ENCODE results near the gene TLL2. TPM values are rescaled to one million over a fixed set of nuclear protein-coding genes. Genes with fewer than 3 reads are reported as not detected.

The TLL2 gene
- total RNA-seq, 4 donors from 2014 or later = 0.20 to 1.1 (median 0.66) TPM

- H3K27me3 ChIP-seq = no peaks in the 10 kb centered on the region
- WGBS, 2 donors = 74 to 76% methylated on average over 5 of the region's 5 CpGs
- no peaks in the 10 kb centered on the region for H3K36me3 ChIP-seq
- H3K4me1 ChIP-seq = no peaks in the 10 kb centered on the region
- TF ChIP-seq, protein P1, sequence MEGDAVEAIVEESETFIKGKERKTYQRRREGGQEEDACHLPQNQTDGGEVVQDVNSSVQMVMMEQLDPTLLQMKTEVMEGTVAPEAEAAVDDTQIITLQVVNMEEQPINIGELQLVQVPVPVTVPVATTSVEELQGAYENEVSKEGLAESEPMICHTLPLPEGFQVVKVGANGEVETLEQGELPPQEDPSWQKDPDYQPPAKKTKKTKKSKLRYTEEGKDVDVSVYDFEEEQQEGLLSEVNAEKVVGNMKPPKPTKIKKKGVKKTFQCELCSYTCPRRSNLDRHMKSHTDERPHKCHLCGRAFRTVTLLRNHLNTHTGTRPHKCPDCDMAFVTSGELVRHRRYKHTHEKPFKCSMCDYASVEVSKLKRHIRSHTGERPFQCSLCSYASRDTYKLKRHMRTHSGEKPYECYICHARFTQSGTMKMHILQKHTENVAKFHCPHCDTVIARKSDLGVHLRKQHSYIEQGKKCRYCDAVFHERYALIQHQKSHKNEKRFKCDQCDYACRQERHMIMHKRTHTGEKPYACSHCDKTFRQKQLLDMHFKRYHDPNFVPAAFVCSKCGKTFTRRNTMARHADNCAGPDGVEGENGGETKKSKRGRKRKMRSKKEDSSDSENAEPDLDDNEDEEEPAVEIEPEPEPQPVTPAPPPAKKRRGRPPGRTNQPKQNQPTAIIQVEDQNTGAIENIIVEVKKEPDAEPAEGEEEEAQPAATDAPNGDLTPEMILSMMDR (IDR thresholded peaks at IDR 0.05) = no peak
- no peak for TF ChIP-seq EP300 (IDR thresholded peaks at IDR 0.05)
- no peak for TF ChIP-seq POLR2A (IDR thresholded peaks at IDR 0.05)
- DNase-seq (ENCODE audit: low spot score in 2 of 2) = no peak
- no peaks in the 10 kb centered on the region for H3K9me3 ChIP-seq
- H3K4me3 ChIP-seq = no peak overlapping the region
- no peak overlapping the region for H3K27ac ChIP-seq
These were observed 144.8 kb downstream of the TLL2 start for GRCh38 chr10:96368971-96369370.

- no peaks in the 10 kb centered on the region for H3K9me3 ChIP-seq
- DNase-seq (ENCODE audit: low spot score in 2 of 2) = no peak
- no peaks in the 10 kb centered on the region for H3K36me3 ChIP-seq
- no peak overlapping the region for H3K27ac ChIP-seq
- 83 to 87% methylated on average over 4 of the region's 4 CpGs for WGBS, 2 donors
- TF ChIP-seq EP300 (IDR thresholded peaks at IDR 0.05) = no peak
- TF ChIP-seq, protein P1 (IDR thresholded peaks at IDR 0.05) = no peak
- TF ChIP-seq POLR2A (IDR thresholded peaks at IDR 0.05) = no peak
- H3K27me3 ChIP-seq = no peaks in the 10 kb centered on the region
- no peak overlapping the region for H3K4me3 ChIP-seq
- H3K4me1 ChIP-seq = no peaks in the 10 kb centered on the region
These were observed 146.3 kb downstream of the TLL2 start for GRCh38 chr10:96367470-96367869.

DNA sequence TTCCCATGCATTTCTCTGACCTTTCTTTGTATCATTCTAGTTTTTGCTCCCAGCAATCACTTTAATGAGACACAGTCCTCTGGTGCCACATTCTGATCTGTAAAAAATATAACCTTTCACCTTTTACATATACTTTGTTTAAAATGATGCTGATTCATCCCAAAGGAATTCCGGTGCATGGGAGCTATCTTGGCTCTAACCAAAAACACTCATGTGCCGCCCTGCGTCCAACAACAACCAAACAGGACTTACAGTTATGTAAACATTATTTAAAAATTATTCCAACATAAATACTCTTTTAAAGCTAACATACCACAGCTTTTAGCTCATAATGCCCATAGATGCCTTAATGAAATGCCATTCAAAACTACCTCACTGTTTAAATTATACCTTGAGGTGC lies 147.2 kb downstream of the TLL2 start:
- DNase-seq (ENCODE audit: low spot score in 2 of 2) = no peak
- H3K4me3 ChIP-seq = no peak overlapping the region
- no peaks in the 10 kb centered on the region for H3K36me3 ChIP-seq
- no peaks in the 10 kb centered on the region for H3K27me3 ChIP-seq
- H3K27ac ChIP-seq = no peak overlapping the region
- H3K9me3 ChIP-seq = no peaks in the 10 kb centered on the region
- no peaks in the 10 kb centered on the region for H3K4me1 ChIP-seq
- 54 to 57% methylated on average over 3 of the region's 3 CpGs for WGBS, 2 donors
- TF ChIP-seq, protein P1 (IDR thresholded peaks at IDR 0.05) = no peak
- no peak for TF ChIP-seq EP300 (IDR thresholded peaks at IDR 0.05)
- no peak for TF ChIP-seq POLR2A (IDR thresholded peaks at IDR 0.05)

DNA sequence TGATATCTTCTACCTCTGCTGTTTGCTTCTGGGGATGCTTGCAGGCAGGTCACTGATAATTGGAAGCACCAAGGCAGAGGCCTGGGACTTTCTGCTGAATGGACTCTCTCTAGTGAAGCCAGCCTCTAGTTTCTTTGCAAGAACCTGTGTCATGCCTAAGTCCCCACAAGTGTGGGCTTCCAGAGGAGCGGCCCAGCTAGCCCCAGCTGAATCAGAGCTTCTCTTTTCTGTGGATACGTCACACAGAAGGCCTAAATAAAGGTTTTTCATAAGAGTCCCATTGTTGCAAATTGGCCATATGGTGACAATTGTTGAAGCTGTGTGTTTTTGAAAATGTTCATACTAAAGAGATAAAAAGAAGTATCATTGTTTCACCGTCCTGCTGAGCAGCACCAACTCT lies 148.2 kb downstream of the TLL2 start:
- H3K36me3 ChIP-seq = no peaks in the 10 kb centered on the region
- no peak overlapping the region for H3K27ac ChIP-seq
- no peaks in the 10 kb centered on the region for H3K27me3 ChIP-seq
- DNase-seq (ENCODE audit: low spot score in 2 of 2) = no peak
- WGBS, 2 donors = 57 to 58% methylated on average over 3 of the region's 3 CpGs
- no peaks in the 10 kb centered on the region for H3K9me3 ChIP-seq
- no peak overlapping the region for H3K4me3 ChIP-seq
- TF ChIP-seq, protein P1 (IDR thresholded peaks at IDR 0.05) = no peak
- TF ChIP-seq EP300 (IDR thresholded peaks at IDR 0.05) (no peak), POLR2A (IDR thresholded peaks at IDR 0.05) (no peak)
- H3K4me1 ChIP-seq = no peaks in the 10 kb centered on the region

DNA sequence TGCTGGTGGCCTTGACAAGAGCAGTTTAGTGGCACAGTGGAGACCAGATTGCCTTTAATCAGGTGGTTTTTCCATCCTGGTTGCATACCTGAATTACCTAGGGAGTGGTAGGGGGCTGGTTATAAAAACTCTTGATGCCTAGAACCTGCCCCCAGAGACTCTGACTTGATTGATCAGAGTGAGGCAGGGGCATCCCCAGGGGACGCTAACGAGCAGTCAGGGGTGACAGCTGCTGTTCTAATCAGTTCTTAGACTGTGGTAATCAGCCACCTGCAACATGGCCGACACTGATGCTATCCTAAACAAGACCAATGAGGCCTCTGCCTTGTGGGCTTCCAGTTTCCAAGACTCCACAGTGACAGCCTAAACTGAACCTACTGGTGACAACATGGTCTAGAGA lies 153.0 kb downstream of the TLL2 start:
- no peak for TF ChIP-seq POLR2A (IDR thresholded peaks at IDR 0.05)
- TF ChIP-seq, protein P1 (IDR thresholded peaks at IDR 0.05) = no peak
- no peak for TF ChIP-seq EP300 (IDR thresholded peaks at IDR 0.05)
- DNase-seq (ENCODE audit: low spot score in 2 of 2) = no peak
- no peak overlapping the region for H3K4me3 ChIP-seq
- H3K27ac ChIP-seq = no peak overlapping the region
- H3K9me3 ChIP-seq = no peaks in the 10 kb centered on the region
- 70 to 90% methylated on average over 3 of the region's 3 CpGs for WGBS, 2 donors
- no peaks in the 10 kb centered on the region for H3K27me3 ChIP-seq
- H3K4me1 ChIP-seq = no peaks in the 10 kb centered on the region
- H3K36me3 ChIP-seq = no peaks in the 10 kb centered on the region

Data from tibial nerve (tissue), 4 donors.